GM18502 (cell line): ENCODE measurements around the gene PLIN1.

Source experiments
- ATAC-seq: cut with Tn5 transposase; IDR thresholded peaks from one replicate; pipeline ENCODE4 v1.9.1; 2021; ENCODE audit warnings: mild to moderate bottlenecking; ENCODE audit not compliant: unreplicated experiment, poor library complexity

PLIN1 gene

GRCh38 chr15:89672221-89673164 lies 6.7 kb downstream of the PLIN1 start:
- no peak for ATAC-seq

- ATAC-seq = no peak
Measured at GRCh38 chr15:89671687-89672086, 7.5 kb downstream of the PLIN1 start.

GRCh38 chr15:89670971-89671560 lies 8.1 kb downstream of the PLIN1 start:
- ATAC-seq = no peak

- ATAC-seq = no peak
Measured at GRCh38 chr15:89669941-89670340, 9.2 kb downstream of the PLIN1 start.

GRCh38 chr15:89669309-89669865 lies 9.8 kb downstream of the PLIN1 start:
- no peak for ATAC-seq

- ATAC-seq = no peak
Measured at GRCh38 chr15:89668171-89668570, 11.0 kb downstream of the PLIN1 start.

GRCh38 chr15:89667706-89667960 lies 11.5 kb downstream of the PLIN1 start:
- ATAC-seq = no peak

GRCh38 chr15:89666858-89667705 lies 12.1 kb downstream of the PLIN1 start:
- no peak for ATAC-seq

GRCh38 chr15:89666184-89666857 lies 12.8 kb downstream of the PLIN1 start:
- no peak for ATAC-seq

GRCh38 chr15:89665449-89666181 lies 13.6 kb downstream of the PLIN1 start:
- no peak for ATAC-seq

- no peak for ATAC-seq
Measured at GRCh38 chr15:89664441-89665350, 14.5 kb downstream of the PLIN1 start.

- ATAC-seq = no peak
Measured at GRCh38 chr15:89662893-89663626, 16.1 kb downstream of the PLIN1 start.

GRCh38 chr15:89660556-89660955 lies 18.6 kb downstream of the PLIN1 start:
- no peak for ATAC-seq

- no peak for ATAC-seq
Measured at GRCh38 chr15:89659295-89659694, 19.9 kb downstream of the PLIN1 start.

- ATAC-seq = no peak
Measured at GRCh38 chr15:89657686-89658200, 21.4 kb downstream of the PLIN1 start.

GRCh38 chr15:89656116-89656815 lies 22.9 kb downstream of the PLIN1 start:
- no peak for ATAC-seq
